Neural cell (in vitro differentiated cells): Measurements from ENCODE around the gene ING5. TPM values are rescaled to one million over a fixed set of nuclear protein-coding genes. Genes with fewer than 3 reads are reported as not detected.

Source experiments
- H2AFZ ChIP-seq: fragments of 200-600, 300-800 bp; sonication (generic), shearing (Covaris generic); 2 replicates; pipeline ENCODE4 v1.6.0; 2014; ENCODE audit warnings: low read depth, mild to moderate bottlenecking, antibody characterized with exemption, low read length, moderate library complexity
- H3F3A ChIP-seq: fragments of 200-600 bp; shearing (Covaris generic); 2 replicates; pipeline ENCODE4 v1.6.1; 2016; ENCODE audit warnings: mild to moderate bottlenecking, moderate library complexity, mixed read lengths, antibody characterized with exemption, low read length; ENCODE audit not compliant: insufficient read depth, poor library complexity, severe bottlenecking
- H3K27ac ChIP-seq: fragments of 200-600, 300-800 bp; sonication (generic), shearing (Covaris generic); 2 replicates; pipeline ENCODE4 v1.5.1; 2014; ENCODE audit warnings: mild to moderate bottlenecking, low read length, moderate library complexity
- H3K27me3 ChIP-seq: fragments of 300-800, 200-600 bp; sonication (generic), shearing (Covaris generic); 2 replicates; pipeline ENCODE4 v1.6.0; 2014; ENCODE audit warnings: mild to moderate bottlenecking, low read depth, low read length, moderate library complexity; ENCODE audit not compliant: insufficient read depth
- H3K36me3 ChIP-seq: fragments of 300-800, 200-600 bp; sonication (generic), shearing (Covaris generic); 2 replicates; pipeline ENCODE4 v1.5.1; 2014; ENCODE audit warnings: mild to moderate bottlenecking, antibody characterized with exemption, low read length, moderate library complexity; ENCODE audit not compliant: insufficient read depth
- H3K4me2 ChIP-seq: fragments of 300-800, 200-600 bp; sonication (generic), shearing (Covaris generic); 2 replicates; pipeline ENCODE4 v1.6.0; 2014; ENCODE audit warnings: mild to moderate bottlenecking, low read length
- H3K4me3 ChIP-seq: fragments of 300-800, 200-600 bp; sonication (generic), shearing (Covaris generic); 2 replicates; pipeline ENCODE4 v1.5.1; 2014; ENCODE audit warnings: mild to moderate bottlenecking, low read length, moderate library complexity
- H3K79me2 ChIP-seq: fragments of 200-600 bp; shearing (Covaris generic); replicated peaks from 2 replicates; pipeline ENCODE4 v1.6.0; 2014; ENCODE audit warnings: mild to moderate bottlenecking, low read length, moderate library complexity; ENCODE audit not compliant: insufficient read depth
- H3K9ac ChIP-seq: fragments of 300-800, 200-600 bp; sonication (generic), shearing (Covaris generic); 2 replicates; pipeline ENCODE4 v1.6.1; 2016; ENCODE audit warnings: mild to moderate bottlenecking, low read length, mixed read lengths
- H3K9me2 ChIP-seq: fragments of 200-600 bp; shearing (Covaris generic); 2 replicates; pipeline ENCODE4 v1.6.1; 2016; ENCODE audit warnings: mild to moderate bottlenecking, low read length, mixed read lengths; ENCODE audit not compliant: insufficient read depth
- H3K9me3 ChIP-seq: fragments of 200-600, 300-800 bp; sonication (generic), shearing (Covaris generic); 2 replicates; pipeline ENCODE4 v1.6.1; 2016; ENCODE audit warnings: mild to moderate bottlenecking, mixed run types, low read length, moderate library complexity, mixed read lengths
- H4K20me1 ChIP-seq: fragments of 200-600 bp; shearing (Covaris generic); 2 replicates; pipeline ENCODE4 v1.6.1; 2016; ENCODE audit warnings: mild to moderate bottlenecking, mixed run types; ENCODE audit not compliant: insufficient read depth
- EP300 ChIP-seq: fragments of 450-650 bp; conservative IDR thresholded peaks from 2 replicates; pipeline ENCODE4 v1.6.1; 2014; ENCODE audit warnings: antibody characterized with exemption, mild to moderate bottlenecking, moderate library complexity; ENCODE audit not compliant: poor library complexity, severe bottlenecking
- EZH2 ChIP-seq: fragments of 200-600, 300-800 bp; shearing (Covaris generic), sonication (generic); IDR thresholded peaks from 2 replicates; pipeline ENCODE4 v1.6.1; 2014; ENCODE audit warnings: antibody characterized with exemption, low read length, borderline replicate concordance, mild to moderate bottlenecking; ENCODE audit not compliant: insufficient read depth, poor library complexity, severe bottlenecking
- MXI1 ChIP-seq: fragments of 450-650 bp; conservative IDR thresholded peaks from 2 replicates; pipeline ENCODE4 v1.6.1; 2014; ENCODE audit warnings: antibody characterized with exemption, mild to moderate bottlenecking; ENCODE audit not compliant: poor library complexity, severe bottlenecking
- RAD21 ChIP-seq: fragments of 450-650 bp; conservative IDR thresholded peaks from 2 replicates; pipeline ENCODE4 v1.6.1; 2014; ENCODE audit warnings: antibody characterized with exemption, mild to moderate bottlenecking, moderate library complexity
- SMC3 ChIP-seq: fragments of 450-650 bp; conservative IDR thresholded peaks from 2 replicates; pipeline ENCODE4 v1.6.1; 2014; ENCODE audit warnings: antibody characterized with exemption, mild to moderate bottlenecking, moderate library complexity; ENCODE audit not compliant: poor library complexity
- TAF1 ChIP-seq: IDR thresholded peaks from 2 replicates; pipeline ENCODE4 v1.6.1; 2012; ENCODE audit warnings: low read depth
- polyA plus RNA-seq: library from polyadenylated mRNA; depleted of rRNA; stranded (reverse); fragments of >200 nt; gene quantifications from 2 replicates; pipeline ENCODE4 v1.2.3, GENCODE V29; 2014
- TF ChIP-seq, protein P1 (sequence below): fragments of 450-650 bp; IDR thresholded peaks from 2 replicates; pipeline ENCODE4 v1.5.1; 2014; ENCODE audit warnings: antibody characterized with exemption, mild to moderate bottlenecking, moderate library complexity; ENCODE audit not compliant: poor library complexity, severe bottlenecking

Gene ING5
- polyA plus RNA-seq, 1 donor from 2014 or later = 22.8 TPM

GRCh38 chr2:241746084-241746483 lies 44.2 kb downstream of the ING5 start:
- no peak overlapping the region for H3K9ac ChIP-seq
- TF ChIP-seq, protein P1, sequence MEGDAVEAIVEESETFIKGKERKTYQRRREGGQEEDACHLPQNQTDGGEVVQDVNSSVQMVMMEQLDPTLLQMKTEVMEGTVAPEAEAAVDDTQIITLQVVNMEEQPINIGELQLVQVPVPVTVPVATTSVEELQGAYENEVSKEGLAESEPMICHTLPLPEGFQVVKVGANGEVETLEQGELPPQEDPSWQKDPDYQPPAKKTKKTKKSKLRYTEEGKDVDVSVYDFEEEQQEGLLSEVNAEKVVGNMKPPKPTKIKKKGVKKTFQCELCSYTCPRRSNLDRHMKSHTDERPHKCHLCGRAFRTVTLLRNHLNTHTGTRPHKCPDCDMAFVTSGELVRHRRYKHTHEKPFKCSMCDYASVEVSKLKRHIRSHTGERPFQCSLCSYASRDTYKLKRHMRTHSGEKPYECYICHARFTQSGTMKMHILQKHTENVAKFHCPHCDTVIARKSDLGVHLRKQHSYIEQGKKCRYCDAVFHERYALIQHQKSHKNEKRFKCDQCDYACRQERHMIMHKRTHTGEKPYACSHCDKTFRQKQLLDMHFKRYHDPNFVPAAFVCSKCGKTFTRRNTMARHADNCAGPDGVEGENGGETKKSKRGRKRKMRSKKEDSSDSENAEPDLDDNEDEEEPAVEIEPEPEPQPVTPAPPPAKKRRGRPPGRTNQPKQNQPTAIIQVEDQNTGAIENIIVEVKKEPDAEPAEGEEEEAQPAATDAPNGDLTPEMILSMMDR = no peak
- TF ChIP-seq EP300 (no peak), RAD21 (no peak), SMC3 (no peak), MXI1 (no peak), TAF1 (no peak)
- H3K4me3 ChIP-seq = no peak overlapping the region
- H3K9me2 ChIP-seq = no peaks in the 10 kb centered on the region
- no peak overlapping the region for H3K27ac ChIP-seq
- no peak overlapping the region for H3K4me2 ChIP-seq
- no peak overlapping the region for H2AFZ ChIP-seq
- H3K79me2 ChIP-seq = no peaks in the 10 kb centered on the region
- H3K36me3 ChIP-seq = no peaks in the 10 kb centered on the region
- H3K27me3 ChIP-seq = no peaks in the 10 kb centered on the region
- H3F3A ChIP-seq = no peaks in the 10 kb centered on the region
- peaks cover 4% of the 10 kb centered on the region for H3K9me3 ChIP-seq
- H4K20me1 ChIP-seq = no peaks in the 10 kb centered on the region

- Histone ChIP-seq H3K4me3 (no peak overlapping the region), H3K27me3 (no peaks in the 10 kb centered on the region), H3K36me3 (no peaks in the 10 kb centered on the region), H3K4me2 (no peak overlapping the region), H3K27ac (no peak overlapping the region), H3K79me2 (no peaks in the 10 kb centered on the region), H3K9ac (no peak overlapping the region), H3F3A (no peaks in the 10 kb centered on the region), H3K9me3 (peaks cover 4% of the 10 kb centered on the region), H3K9me2 (no peaks in the 10 kb centered on the region), H4K20me1 (no peaks in the 10 kb centered on the region), H2AFZ (no peak overlapping the region)
- TF ChIP-seq EZH2 = no peak
- no peak for TF ChIP-seq MXI1
- TF ChIP-seq, protein P1 = no peak
- no peak for TF ChIP-seq RAD21
Measured at GRCh38 chr2:241748468-241749256, 46.8 kb downstream of the ING5 start.
